HepG2 (cell line): Measurements from ENCODE around the gene SNAI3. TPM values are rescaled to one million over a fixed set of nuclear protein-coding genes. Genes with fewer than 3 reads are reported as not detected.

Experiments used
- ATAC-seq: fragments of 200-7000 bp; cut with Tn5 transposase; 3 replicates; pipeline ENCODE4 v1.9.1; 2020; ENCODE audit warnings: mild to moderate bottlenecking, moderate library complexity
- BruUV-seq: library from RNA; stranded (reverse); fragments of 400-500 nt; replicated peaks from 2 replicates; lab custom pipeline; 2021; lab: Mats Ljungman, UMichigan
- CTCF ChIA-PET: fragments of 300-600 bp; formaldehyde crosslinking; extraction: SDS; loops from one replicate; lab custom pipeline; 2021; ENCODE audit warnings: low total read pairs, inconsistent platforms, low intra/inter-chr PET ratio; lab: Yijun Ruan, JAX
- POLR2A ChIA-PET: fragments of 350-600 bp; sonication (Branson Sonifier 250); formaldehyde crosslinking; loops from one replicate; lab custom pipeline; 2020; ENCODE audit warnings: antibody characterized with exemption, inconsistent platforms; lab: Yijun Ruan, JAX
- DNase-seq: peaks from one replicate; pipeline ENCODE4 v3.0.0-alpha.2; 2015; ENCODE audit warnings: low spot score
- FAIRE-seq: peaks from 3 replicates; lab custom pipeline; 2011; peaks lifted over from hg19 to GRCh38; lab: Jason Lieb, UNC
- H2AFZ ChIP-seq: one replicate; pipeline ENCODE4 v1.6.1; 2011; ENCODE audit warnings: low read length, inconsistent platforms
- H3K27ac ChIP-seq: fragments of 300-600 bp; 3 replicates; pipeline ENCODE4 v1.8.0; 2011; ENCODE audit warnings: mixed run types, mild to moderate bottlenecking, mixed read lengths, low read length, inconsistent platforms; ENCODE audit not compliant: insufficient read depth; ENCODE audit errors: extremely low read length
- H3K27me3 ChIP-seq, 2 experiments: fragments of 200-600 bp in 1 of 2; 2 replicates in 1 of 2; 3 replicates in 1 of 2; pipeline versions ENCODE4 v1.6.0 to v1.8.0; 2011; ENCODE audit warnings: low read length in 2 of 2, mild to moderate bottlenecking in 2 of 2, moderate library complexity in 2 of 2, inconsistent platforms in 1 of 2; ENCODE audit not compliant: insufficient read depth in 2 of 2, control insufficient read depth in 1 of 2
- H3K36me3 ChIP-seq, 2 experiments: fragments of 200-600 bp in 1 of 2; replicated peaks in 1 of 2; 2 replicates in 1 of 2; 3 replicates in 1 of 2; pipeline versions ENCODE4 v1.5.1 to v1.8.0; 2011; ENCODE audit warnings: low read length in 2 of 2, inconsistent platforms in 1 of 2; ENCODE audit not compliant: insufficient read depth in 2 of 2, control insufficient read depth in 1 of 2
- H3K4me1 ChIP-seq: 2 replicates; pipeline ENCODE4 v1.5.1; 2012; ENCODE audit warnings: low read length, inconsistent platforms; ENCODE audit not compliant: insufficient read depth
- H3K4me2 ChIP-seq: 2 replicates; pipeline ENCODE4 v1.6.0; 2011; ENCODE audit warnings: low read depth, low read length, inconsistent platforms
- H3K4me3 ChIP-seq, 3 experiments: fragments of 200-600 bp in 1 of 3; sonication (generic), shearing (Covaris generic) in 1 of 3; replicated peaks in 1 of 3; 2 replicates each; pipeline ENCODE4 v1.5.1; 2011 to 2016; ENCODE audit warnings: low read length in 3 of 3, inconsistent platforms in 2 of 3, low read depth in 2 of 3, mild to moderate bottlenecking in 2 of 3, control low read depth in 1 of 3, mixed read lengths in 1 of 3; ENCODE audit not compliant: insufficient read depth in 1 of 3
- H3K79me2 ChIP-seq: one replicate; pipeline ENCODE4 v1.6.1; 2011; ENCODE audit warnings: low read length, inconsistent platforms; ENCODE audit not compliant: insufficient read depth
- H3K9ac ChIP-seq: 2 replicates; pipeline ENCODE4 v1.6.0; 2011; ENCODE audit warnings: mild to moderate bottlenecking, low read depth, low read length, inconsistent platforms; ENCODE audit not compliant: insufficient read depth
- H3K9me3 ChIP-seq: 2 replicates; pipeline ENCODE4 v1.5.1; 2012; ENCODE audit warnings: mild to moderate bottlenecking, low read length
- H4K20me1 ChIP-seq: 2 replicates; pipeline ENCODE4 v1.6.0; 2011; ENCODE audit warnings: inconsistent platforms, mild to moderate bottlenecking, low read length, moderate library complexity; ENCODE audit not compliant: insufficient read depth
- CBX5 ChIP-seq: sonication (generic); formaldehyde crosslinking; IDR thresholded peaks from 2 replicates; pipeline ENCODE4 v1.4.0; 2020; ENCODE audit warnings: missing genetic modification reagents, borderline replicate concordance
- DNMT1 ChIP-seq: sonication (generic); formaldehyde crosslinking; IDR thresholded peaks from 2 replicates; pipeline ENCODE4 v1.5.1; 2020; ENCODE audit warnings: mild to moderate bottlenecking, missing genetic modification reagents
- EED ChIP-seq: sonication (generic); formaldehyde crosslinking; IDR thresholded peaks from 2 replicates; pipeline ENCODE4 v1.5.0; 2020; ENCODE audit warnings: mild to moderate bottlenecking, missing genetic modification reagents
- ELF3 ChIP-seq: IDR thresholded peaks from 2 replicates; pipeline ENCODE4 v1.6.1; 2016; ENCODE audit warnings: missing genetic modification reagents, missing compliant biosample characterization
- SRSF9 ChIP-seq: fragments of 200-400 bp; formaldehyde crosslinking; IDR thresholded peaks from 2 replicates; pipeline ENCODE4 v1.6.1; 2018; ENCODE audit warnings: borderline replicate concordance, mild to moderate bottlenecking, low read depth, low read length; ENCODE audit not compliant: insufficient read depth, poor library complexity, severe bottlenecking
- ZMYM3 ChIP-seq: sonication (generic); formaldehyde crosslinking; IDR thresholded peaks from 2 replicates; pipeline ENCODE4 v1.5.1; 2020; ENCODE audit warnings: mild to moderate bottlenecking, missing genetic modification reagents
- ZNF33A ChIP-seq: sonication (generic); formaldehyde crosslinking; IDR thresholded peaks from 2 replicates; pipeline ENCODE4 v1.5.1; 2020; ENCODE audit warnings: missing genetic modification reagents, mild to moderate bottlenecking, moderate library complexity, borderline replicate concordance
- ZNF607 ChIP-seq: sonication (generic); formaldehyde crosslinking; IDR thresholded peaks from 2 replicates; pipeline ENCODE4 v1.5.1; 2020; ENCODE audit warnings: missing genetic modification reagents, mild to moderate bottlenecking, borderline replicate concordance
- ZNF768 ChIP-seq: sonication (generic); formaldehyde crosslinking; IDR thresholded peaks from 2 replicates; pipeline ENCODE4 v1.4.0; 2020; ENCODE audit warnings: missing genetic modification reagents
- WGBS: methylation state at CpG from one replicate; pipeline ENCODE4 v1.1.6; 2017; ENCODE audit warnings: low lambda C conversion rate; 5-methylcytosine and 5-hydroxymethylcytosine counted together
- in situ Hi-C: cut with HindIII; loops from 2 replicates; pipeline ENCODE4 v1.10.0; 2017; ENCODE audit warnings: low pct_unique_long_range_greater_than_20kb; ENCODE audit not compliant: extremely low pct_ligation_motif_present
- intact Hi-C: fragments of 100-400 bp; cut with micrococcal nuclease; formaldehyde crosslinking; loops from one replicate; pipeline ENCODE4 v1.10.0; 2022; ENCODE audit not compliant: unreplicated experiment
- polyA plus RNA-seq, 8 experiments: library from polyadenylated mRNA; depleted of rRNA in 3 of 8; stranded (reverse) in 7 of 8; unstranded in 1 of 8; fragments of >200 nt; fragmentation: Illumina TruSeq in 4 of 8; extraction: Trizol in 4 of 8; gene quantifications; 2 replicates each; pipeline versions ENCODE4 v1.2.1 to v1.2.3, GENCODE V29; 2011 to 2016; ENCODE audit warnings: low read depth in 4 of 8, missing spikeins in 1 of 8, mixed read lengths in 1 of 8; ENCODE audit not compliant: insufficient read depth in 1 of 8
- total RNA-seq, 5 experiments: library from RNA; depleted of rRNA; stranded (reverse); fragments of >200 nt; fragmentation: Illumina TruSeq; extraction: Trizol; gene quantifications; 2 replicates each; pipeline ENCODE4 v1.2.3, GENCODE V29; 2016; ENCODE audit warnings: low read depth in 1 of 5
- TF ChIP-seq, protein P1 (sequence below): sonication (generic); formaldehyde crosslinking; IDR thresholded peaks from 2 replicates; pipeline ENCODE4 v1.5.0; 2020; ENCODE audit warnings: missing genetic modification reagents

The SNAI3 gene
- total and polyA plus RNA-seq, 2 of the 13 experiments (the other 11 are each of a cell fraction or from before 2014, with no cell fraction given) = 0.09 to 0.18 TPM

DNA sequence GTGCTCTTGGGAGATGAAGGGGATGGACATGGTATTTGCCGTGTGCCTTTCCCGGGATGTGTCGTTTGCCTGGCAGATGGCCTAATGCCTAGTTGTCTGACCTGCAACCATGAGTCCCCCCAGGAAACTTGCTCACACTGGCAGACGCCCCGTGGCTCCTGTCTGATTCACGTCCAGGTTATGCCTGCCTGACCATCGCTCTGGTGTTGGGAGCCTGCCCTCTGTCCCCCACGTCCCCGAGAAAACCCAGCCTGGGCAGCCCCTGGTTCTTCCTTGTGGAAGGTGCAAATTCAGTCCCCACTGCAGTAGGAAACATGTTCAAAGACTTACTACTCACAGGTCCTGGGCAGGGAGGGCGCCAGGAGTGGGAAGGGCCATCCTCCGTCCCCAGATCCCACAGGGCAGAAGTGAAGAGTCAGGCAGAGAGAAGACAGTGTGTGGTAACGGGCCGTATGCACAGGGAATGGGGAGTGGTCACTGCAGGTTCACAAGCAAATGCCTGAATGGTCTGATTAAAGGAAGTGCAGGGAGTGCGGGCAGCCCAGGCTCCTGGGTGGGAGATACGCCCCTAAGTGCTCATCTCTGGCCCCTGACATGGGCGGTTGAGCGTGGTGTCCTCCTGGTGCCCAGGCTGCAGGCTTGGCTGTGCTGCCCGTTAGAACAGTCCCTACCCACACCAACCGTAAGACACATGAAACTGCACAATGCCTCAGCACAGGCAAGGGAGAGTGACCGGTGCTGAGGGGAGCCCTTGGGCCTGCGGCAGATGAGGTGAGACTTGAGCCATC, 4.2 kb upstream of the SNAI3 start:
- in situ Hi-C loops (no loop called here), intact Hi-C loops (no loop called here)
- Histone ChIP-seq H4K20me1 (no peaks in the 10 kb centered on the region; the same call in 1 of the 2 replicates), H3K4me2 (no peak overlapping the region)
- 32% methylated on average over 17 of the region's 21 CpGs for WGBS
- no peak for TF ChIP-seq EED (CRISPR knock-in tag)
- TF ChIP-seq ZNF768 (CRISPR knock-in tag) = no peak
- no peak for TF ChIP-seq ZNF33A
- TF ChIP-seq ELF3 (CRISPR knock-in tag) = no peak
- TF ChIP-seq SRSF9 = no peak
- TF ChIP-seq ZMYM3 (CRISPR knock-in tag) = no peak
- no peak for TF ChIP-seq ZNF607 (CRISPR knock-in tag)
- no peak for TF ChIP-seq DNMT1
- TF ChIP-seq, protein P1, sequence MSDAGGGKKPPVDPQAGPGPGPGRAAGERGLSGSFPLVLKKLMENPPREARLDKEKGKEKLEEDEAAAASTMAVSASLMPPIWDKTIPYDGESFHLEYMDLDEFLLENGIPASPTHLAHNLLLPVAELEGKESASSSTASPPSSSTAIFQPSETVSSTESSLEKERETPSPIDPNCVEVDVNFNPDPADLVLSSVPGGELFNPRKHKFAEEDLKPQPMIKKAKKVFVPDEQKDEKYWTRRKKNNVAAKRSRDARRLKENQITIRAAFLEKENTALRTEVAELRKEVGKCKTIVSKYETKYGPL (CRISPR knock-in tag) = no peak
- no peak for TF ChIP-seq CBX5 (CRISPR knock-in tag)
- TF ChIP-seq, all 625 proteins: peak for 0
- Histone ChIP-seq H3K36me3 (no peaks in the 10 kb centered on the region), H3K4me3 (no peak overlapping the region), H3K27ac (no peak overlapping the region), H2AFZ (no peak overlapping the region), H3K79me2 (no peaks in the 10 kb centered on the region), H3K9me3 (no peaks in the 10 kb centered on the region), H3K9ac (no peak overlapping the region), H3K27me3 (peaks cover 40 to 84% of the 10 kb centered on the region in 2 experiments), H3K4me1 (peaks cover 38% of the 10 kb centered on the region)
- POLR2A ChIA-PET = no interaction called here
- ATAC-seq = no peak
- CTCF ChIA-PET = no interaction called here
- no peak for DNase-seq
- FAIRE-seq = no peak
- BruUV-seq = no TSS peak
